Stimulated activated effector memory CD8-positive, alpha-beta T cell treated with anti-CD3 and anti-CD28 coated beads, Interleukin-12 subunit alpha, Interleukin-12 subunit beta, amount 100 ng/mL, for 72 hours (primary cell): ENCODE results near the gene NDFIP1.
"Not testable (repeated sequence)": the region's sequence is repeated elsewhere in the genome, so short reads cannot be mapped to it uniquely, and the experiment has no call there.

ENCODE experiments used
- ATAC-seq: fragments of 150-1000 bp; cut with Tn5 transposase; 2 replicates; pipeline ENCODE4 v1.10.0; 2021
- DNase-seq, 2 donors: peaks; one replicate each; pipeline ENCODE4 v3.0.0; 2021 to 2022; ENCODE audit warnings: low spot score in 2 of 2
- H3K27ac Mint-ChIP-seq: one replicate; pipeline ENCODE4 v1.8.0; 2022; ENCODE audit warnings: mild to moderate bottlenecking, mixed read lengths
- H3K36me3 Mint-ChIP-seq: one replicate; pipeline ENCODE4 v1.8.0; 2022; ENCODE audit warnings: mild to moderate bottlenecking, mixed read lengths
- H3K4me1 Mint-ChIP-seq: one replicate; pipeline ENCODE4 v1.8.0; 2022; ENCODE audit warnings: mixed read lengths
- H3K4me3 Mint-ChIP-seq: one replicate; pipeline ENCODE4 v1.8.0; 2022; ENCODE audit warnings: mild to moderate bottlenecking, mixed read lengths
- H3K9me3 Mint-ChIP-seq: one replicate; pipeline ENCODE4 v1.8.0; 2022; ENCODE audit warnings: mixed read lengths

Gene NDFIP1

DNA sequence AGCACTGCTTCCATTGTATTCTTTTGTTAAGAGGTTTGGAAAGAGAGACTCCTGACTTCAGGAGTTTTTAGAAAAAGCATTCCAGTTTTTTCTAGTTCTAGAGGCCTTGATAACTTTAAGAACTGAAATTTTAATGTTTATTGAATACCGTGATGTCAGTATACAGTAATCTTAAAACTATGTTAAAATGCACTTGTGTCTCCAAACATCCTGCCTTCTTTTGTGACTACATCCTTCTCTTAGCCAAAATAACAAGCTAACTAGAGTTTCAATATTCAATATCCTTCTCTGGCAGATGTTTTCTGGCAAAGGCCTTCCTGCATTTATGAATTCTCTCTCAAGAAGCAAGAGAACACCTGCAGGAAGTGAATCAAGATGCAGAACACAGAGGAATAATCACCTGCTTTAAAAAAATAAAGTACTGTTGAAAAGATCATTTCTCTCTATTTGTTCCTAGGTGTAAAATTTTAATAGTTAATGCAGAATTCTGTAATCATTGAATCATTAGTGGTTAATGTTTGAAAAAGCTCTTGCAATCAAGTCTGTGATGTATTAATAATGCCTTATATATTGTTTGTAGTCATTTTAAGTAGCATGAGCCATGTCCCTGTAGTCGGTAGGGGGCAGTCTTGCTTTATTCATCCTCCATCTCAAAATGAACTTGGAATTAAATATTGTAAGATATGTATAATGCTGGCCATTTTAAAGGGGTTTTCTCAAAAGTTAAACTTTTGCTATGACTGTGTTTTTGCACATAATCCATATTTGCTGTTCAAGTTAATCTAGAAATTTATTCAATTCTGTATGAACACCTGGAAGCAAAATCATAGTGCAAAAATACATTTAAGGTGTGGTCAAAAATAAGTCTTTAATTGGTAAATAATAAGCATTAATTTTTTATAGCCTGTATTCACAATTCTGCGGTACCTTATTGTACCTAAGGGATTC, 43.1 kb downstream of the NDFIP1 start:
- H3K9me3 Mint-ChIP-seq = no peaks in the 10 kb centered on the region
- H3K27ac Mint-ChIP-seq = no peak overlapping the region
- ATAC-seq (no peak), DNase-seq (peak; percentile 18 to 70)
- peaks cover 50% of the 10 kb centered on the region for H3K36me3 Mint-ChIP-seq
- no peak overlapping the region for H3K4me3 Mint-ChIP-seq
- no peaks in the 10 kb centered on the region for H3K4me1 Mint-ChIP-seq

DNA sequence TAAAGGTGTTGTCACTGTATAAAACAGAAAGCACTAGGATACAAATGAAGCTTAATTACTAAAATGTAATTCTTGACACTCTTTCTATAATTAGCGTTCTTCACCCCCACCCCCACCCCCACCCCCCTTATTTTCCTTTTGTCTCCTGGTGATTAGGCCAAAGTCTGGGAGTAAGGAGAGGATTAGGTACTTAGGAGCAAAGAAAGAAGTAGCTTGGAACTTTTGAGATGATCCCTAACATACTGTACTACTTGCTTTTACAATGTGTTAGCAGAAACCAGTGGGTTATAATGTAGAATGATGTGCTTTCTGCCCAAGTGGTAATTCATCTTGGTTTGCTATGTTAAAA, 43.8 kb downstream of the NDFIP1 start:
- ATAC-seq (no peak), DNase-seq (no peak)
- Mint-ChIP-seq H3K9me3 (no peaks in the 10 kb centered on the region), H3K36me3 (peaks cover 50% of the 10 kb centered on the region), H3K27ac (no peak overlapping the region), H3K4me1 (no peaks in the 10 kb centered on the region), H3K4me3 (no peak overlapping the region)

DNA sequence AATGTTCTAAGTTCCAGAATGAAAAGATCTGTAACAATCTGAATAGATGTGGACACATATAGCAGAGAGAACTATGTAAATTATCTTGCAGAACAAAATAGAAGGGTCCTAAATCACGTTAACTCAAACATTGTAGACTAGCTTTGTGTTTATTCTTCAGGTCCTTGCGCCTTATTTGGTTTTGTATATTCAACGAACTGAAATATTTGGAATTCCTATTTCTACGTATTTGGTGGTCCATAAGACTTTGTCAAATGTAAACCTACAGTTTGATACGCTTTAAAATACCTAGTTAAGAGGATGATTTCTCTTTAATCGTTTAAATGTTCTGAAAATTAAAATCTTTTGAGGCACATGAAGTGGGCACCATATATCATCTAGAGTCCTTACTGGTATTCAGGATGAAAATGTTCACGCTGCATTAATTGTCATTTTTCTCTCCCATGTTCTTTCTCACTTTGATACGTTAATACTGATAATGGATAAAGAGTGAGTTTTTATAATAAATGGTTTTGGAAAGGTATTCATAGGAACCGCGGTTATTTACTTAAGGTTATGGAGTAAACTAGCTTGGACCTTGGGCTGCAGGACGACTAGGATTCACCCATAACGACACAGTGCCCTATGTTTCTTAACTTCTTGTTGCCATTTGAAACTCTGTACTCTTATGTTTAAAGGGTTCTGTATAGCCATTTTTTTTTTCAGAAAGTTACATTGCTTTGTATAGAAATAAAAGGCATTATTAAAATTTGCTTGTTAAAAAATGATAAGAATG, 45.3 kb downstream of the NDFIP1 start:
- DNase-seq (no peak), ATAC-seq (no peak)
- Mint-ChIP-seq H3K27ac (no peak overlapping the region), H3K4me3 (no peak overlapping the region), H3K9me3 (no peaks in the 10 kb centered on the region), H3K36me3 (peaks cover 62% of the 10 kb centered on the region), H3K4me1 (no peaks in the 10 kb centered on the region)

DNA sequence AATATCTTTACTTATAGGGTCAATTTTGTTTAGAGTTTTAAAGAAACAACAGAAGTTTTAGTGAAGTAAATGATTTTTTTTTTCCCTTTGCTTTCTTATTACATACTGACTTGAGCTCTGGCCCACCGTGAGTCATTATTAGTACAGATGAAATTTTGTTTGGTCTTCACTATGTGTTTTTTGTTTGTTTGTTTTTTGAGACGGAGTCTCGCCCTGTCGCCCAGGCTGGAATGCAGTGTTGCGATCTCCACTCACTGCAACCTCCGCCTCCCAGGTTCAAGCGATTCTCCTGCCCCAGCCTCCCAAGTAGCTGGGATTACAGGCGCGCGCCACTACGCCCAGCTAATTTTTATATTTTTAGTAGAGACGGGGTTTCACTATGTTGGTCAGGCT, 45.9 kb downstream of the NDFIP1 start:
- DNase-seq, H3K9me3 Mint-ChIP-seq, H3K27ac Mint-ChIP-seq, H3K4me3 Mint-ChIP-seq, H3K4me1 Mint-ChIP-seq, ATAC-seq: not testable (repeated sequence)
- H3K36me3 Mint-ChIP-seq = peaks cover 63% of the 10 kb centered on the region

DNA sequence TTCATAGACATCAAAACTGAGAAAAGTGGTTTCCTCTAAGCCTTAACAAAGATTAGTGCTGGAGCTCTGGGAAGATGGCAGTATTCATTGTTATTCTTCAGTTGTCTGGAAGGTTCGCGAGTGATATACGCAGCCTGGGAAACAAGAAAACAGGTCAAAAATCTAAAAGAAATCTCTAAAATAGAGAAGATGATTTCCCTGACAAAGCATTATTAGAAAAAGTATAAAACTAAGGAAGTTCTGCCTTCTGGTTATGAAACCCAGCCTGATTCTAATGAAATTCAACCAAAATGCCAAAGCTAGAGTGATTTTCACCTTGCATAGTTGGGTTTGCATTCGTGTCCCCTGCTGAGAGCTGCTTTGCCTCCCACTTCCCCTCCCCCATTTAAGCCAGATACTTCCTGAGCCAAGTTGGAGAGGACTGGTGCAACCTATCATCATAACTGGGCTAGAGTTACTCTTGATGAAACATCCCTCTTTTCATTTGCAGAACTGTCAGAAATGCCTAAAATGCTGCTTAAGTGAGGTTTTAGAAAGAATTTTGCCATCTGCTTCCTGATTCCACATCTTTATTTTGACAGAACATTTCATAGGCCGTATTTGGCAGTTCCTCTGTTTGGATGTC, 48.4 kb downstream of the NDFIP1 start:
- peaks cover 56% of the 10 kb centered on the region for H3K36me3 Mint-ChIP-seq
- no peak overlapping the region for H3K4me3 Mint-ChIP-seq
- ATAC-seq (no peak), DNase-seq (no peak)
- no peaks in the 10 kb centered on the region for H3K9me3 Mint-ChIP-seq
- no peaks in the 10 kb centered on the region for H3K4me1 Mint-ChIP-seq
- H3K27ac Mint-ChIP-seq = no peak overlapping the region

DNA sequence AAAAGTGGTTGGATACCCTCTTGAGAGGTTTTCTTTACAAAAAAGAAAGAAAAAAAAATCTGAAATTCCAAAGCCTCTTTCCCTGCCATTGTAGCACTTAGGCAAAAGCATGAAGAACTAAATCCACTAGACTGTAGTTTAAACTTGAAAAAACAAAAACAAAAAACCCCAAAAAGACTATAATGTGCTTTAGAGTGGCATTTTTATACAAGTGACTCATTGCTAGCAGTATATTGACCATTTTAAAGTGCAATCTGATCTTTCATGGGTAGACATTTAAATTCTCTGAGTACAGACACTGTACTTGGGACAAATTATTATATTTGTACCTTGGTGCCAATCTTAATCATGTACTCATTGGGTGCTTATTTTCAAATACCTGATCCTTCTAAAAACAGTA, 50.8 kb downstream of the NDFIP1 start:
- Mint-ChIP-seq H3K9me3 (no peaks in the 10 kb centered on the region), H3K27ac (no peak overlapping the region), H3K36me3 (peaks cover 38% of the 10 kb centered on the region), H3K4me1 (no peaks in the 10 kb centered on the region), H3K4me3 (no peak overlapping the region)
- DNase-seq (no peak), ATAC-seq (no peak)

DNA sequence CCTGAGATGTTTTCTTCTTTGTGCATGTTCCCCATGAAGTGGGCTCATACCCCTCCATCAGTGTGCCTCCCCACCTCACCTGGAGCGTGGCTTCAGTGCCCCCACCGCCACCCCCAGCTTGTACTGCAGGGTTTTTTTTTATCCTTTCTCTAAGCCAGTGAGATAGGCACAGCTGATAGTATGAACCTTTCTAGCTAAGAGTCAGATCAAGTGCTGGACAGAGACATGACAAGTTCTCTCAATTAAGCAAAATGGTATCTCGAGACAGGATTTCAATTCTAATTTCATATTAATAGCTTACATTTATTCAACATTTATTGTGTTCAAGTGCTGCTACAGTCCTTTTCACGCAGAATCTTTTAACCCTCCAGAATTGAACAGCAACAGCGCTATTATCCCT, 55.7 kb downstream of the NDFIP1 start:
- no peak overlapping the region for H3K4me3 Mint-ChIP-seq
- H3K36me3 Mint-ChIP-seq = peaks cover 9% of the 10 kb centered on the region
- H3K9me3 Mint-ChIP-seq = no peaks in the 10 kb centered on the region
- ATAC-seq = no peak
- no peaks in the 10 kb centered on the region for H3K4me1 Mint-ChIP-seq
- peak overlapping the region; percentile 24 for H3K27ac Mint-ChIP-seq
- no peak for DNase-seq

DNA sequence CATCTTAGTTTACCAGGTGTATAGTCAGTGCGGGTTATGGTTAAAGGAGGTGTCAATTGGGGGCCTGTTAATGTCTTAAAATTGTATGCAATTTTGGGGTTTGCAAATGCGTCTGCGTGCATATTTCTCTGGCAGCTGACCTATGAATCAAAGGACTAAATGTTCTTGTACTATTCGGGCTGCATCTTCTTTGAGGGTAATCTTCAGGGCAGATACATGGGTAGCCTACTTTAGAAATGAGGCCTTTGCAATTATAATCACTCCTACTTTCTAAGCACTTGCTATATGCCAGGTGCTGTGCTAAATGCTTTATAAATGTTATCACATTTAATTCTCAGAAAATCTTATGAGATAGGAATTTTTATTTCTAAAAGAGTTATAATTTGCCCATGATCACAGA, 58.2 kb downstream of the NDFIP1 start:
- H3K4me1 Mint-ChIP-seq = no peaks in the 10 kb centered on the region

DNA sequence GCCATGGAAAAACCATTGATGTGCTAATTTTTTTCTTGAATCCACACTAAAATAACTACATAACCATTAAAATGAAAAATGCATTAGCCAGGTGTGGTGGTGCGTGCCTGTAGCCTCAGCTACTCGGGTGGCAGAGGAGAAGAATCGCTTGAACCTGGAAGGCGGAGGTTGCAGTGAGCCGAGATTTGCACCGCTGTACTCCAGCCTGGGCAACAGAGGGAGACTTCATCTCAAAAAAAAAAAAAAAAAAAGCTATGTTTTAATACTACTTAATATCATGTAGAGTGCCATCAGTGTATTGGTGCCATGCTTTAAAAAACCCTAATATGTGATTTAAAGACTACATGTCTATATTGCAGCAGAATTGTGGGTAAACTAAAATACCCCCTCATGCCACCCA, 58.9 kb downstream of the NDFIP1 start:
- Mint-ChIP-seq H3K36me3 (peaks cover 9% of the 10 kb centered on the region), H3K9me3 (no peaks in the 10 kb centered on the region), H3K27ac (no peak overlapping the region), H3K4me1 (no peaks in the 10 kb centered on the region), H3K4me3 (no peak overlapping the region)
- DNase-seq (no peak), ATAC-seq (no peak)

More for the DNA sequence above, 58.2 kb downstream of the NDFIP1 start:
- H3K27ac Mint-ChIP-seq = no peak overlapping the region
- DNase-seq (no peak), ATAC-seq (no peak)
- no peak overlapping the region for H3K4me3 Mint-ChIP-seq
- peaks cover 9% of the 10 kb centered on the region for H3K36me3 Mint-ChIP-seq
- no peaks in the 10 kb centered on the region for H3K9me3 Mint-ChIP-seq

DNA sequence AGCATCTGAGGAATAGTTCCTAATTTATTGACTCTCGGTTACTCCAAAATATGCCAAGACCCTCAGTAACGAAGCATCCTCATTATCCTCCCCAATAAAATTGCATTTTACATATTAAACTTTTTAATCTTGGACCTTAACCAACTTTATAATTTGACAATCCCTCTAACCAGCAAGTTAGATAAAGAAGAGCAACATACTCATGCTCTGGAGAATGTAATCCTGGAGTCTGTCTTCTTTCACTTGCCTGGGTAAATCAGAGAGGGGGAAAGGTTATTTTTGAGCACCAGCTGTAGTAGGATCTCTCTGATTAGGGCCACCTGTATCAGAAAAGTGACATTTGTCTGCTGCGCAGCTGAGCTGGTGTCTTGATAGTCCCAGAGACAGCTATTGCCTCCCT, 59.8 kb downstream of the NDFIP1 start:
- no peak for DNase-seq
- Mint-ChIP-seq H3K36me3 (peaks cover 9% of the 10 kb centered on the region), H3K9me3 (no peaks in the 10 kb centered on the region), H3K27ac (no peak overlapping the region), H3K4me1 (no peaks in the 10 kb centered on the region), H3K4me3 (no peak overlapping the region)
- ATAC-seq = no peak

DNA sequence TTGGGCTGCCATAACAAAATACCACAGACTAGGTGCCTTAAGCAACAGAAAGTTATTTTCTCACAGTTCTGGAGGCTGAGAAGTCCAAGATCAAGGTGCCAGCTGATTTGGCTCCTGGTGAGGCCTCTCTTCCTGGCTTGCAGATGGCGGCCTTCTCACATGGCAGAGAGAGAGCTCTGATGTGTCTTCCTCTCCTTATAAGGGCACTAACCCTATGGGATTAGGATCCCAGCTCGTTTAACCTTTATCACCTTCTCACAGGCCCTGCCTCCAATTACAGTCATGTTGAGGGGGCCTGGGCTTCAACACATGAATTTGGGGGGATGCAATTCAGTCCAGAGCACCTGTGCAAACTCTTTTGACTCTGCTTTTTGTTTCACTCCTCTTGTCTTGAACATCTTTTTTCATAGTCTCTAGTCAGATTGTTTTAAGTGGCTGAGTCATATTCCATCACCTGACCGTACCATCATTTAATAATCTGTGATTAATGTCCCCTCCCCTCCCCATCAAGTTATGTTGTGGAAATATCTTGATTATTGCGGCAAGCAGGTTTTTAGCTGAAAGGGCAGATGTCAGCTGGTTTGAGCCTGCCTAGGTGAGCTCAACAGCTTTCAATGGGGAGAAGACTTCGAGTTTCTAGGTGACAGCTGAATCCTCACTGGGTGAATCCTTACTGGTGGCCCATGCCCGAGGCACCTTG, 61.8 kb downstream of the NDFIP1 start:
- Mint-ChIP-seq H3K9me3 (no peaks in the 10 kb centered on the region), H3K36me3 (no peaks in the 10 kb centered on the region), H3K4me1 (no peaks in the 10 kb centered on the region), H3K27ac (no peak overlapping the region), H3K4me3 (no peak overlapping the region)
- DNase-seq (no peak), ATAC-seq (no peak)

DNA sequence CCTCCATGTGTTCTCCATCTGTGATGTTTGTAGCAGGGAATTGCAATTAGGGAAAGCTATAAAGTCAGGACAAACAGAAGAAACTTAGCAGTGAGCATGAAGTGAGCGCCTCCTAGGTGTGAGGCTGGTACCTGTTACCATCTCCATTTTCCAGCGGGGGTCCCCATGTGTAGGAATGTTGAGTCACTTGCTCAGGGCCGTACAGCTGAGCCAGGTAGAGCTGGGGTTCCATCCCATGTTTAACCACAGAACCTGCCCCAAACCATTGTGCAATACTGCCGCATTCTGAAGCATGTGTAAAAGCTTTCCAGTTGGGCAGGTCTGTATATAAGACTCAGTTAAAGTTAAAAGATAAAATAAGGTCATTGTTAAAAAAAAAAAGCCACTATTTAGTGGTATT, 62.7 kb downstream of the NDFIP1 start:
- ATAC-seq = no peak
- Mint-ChIP-seq H3K27ac (no peak overlapping the region), H3K36me3 (no peaks in the 10 kb centered on the region), H3K9me3 (no peaks in the 10 kb centered on the region), H3K4me3 (no peak overlapping the region), H3K4me1 (no peaks in the 10 kb centered on the region)
- no peak for DNase-seq

DNA sequence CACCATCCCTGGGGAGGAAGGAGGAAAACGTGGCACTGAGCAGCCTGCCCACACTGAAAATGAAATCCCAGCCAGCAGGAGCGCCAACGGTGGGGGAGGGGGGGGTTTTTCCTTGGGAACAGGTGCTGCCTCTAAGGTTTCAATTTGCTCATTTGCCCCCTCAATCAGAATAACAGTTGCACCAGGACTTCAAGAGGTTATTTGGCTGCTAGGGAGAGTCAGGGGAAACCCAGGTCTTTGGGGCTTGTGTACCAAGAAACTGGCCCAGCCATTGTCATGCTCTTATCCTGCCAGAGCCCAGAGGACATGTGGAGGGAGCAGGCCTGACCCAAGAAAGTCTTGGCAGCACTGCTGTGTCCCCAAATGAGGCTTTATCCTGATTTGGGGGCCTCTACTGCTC, 66.5 kb downstream of the NDFIP1 start:
- no peak for DNase-seq
- H3K36me3 Mint-ChIP-seq = no peaks in the 10 kb centered on the region
- H3K27ac Mint-ChIP-seq = no peak overlapping the region
- no peaks in the 10 kb centered on the region for H3K4me1 Mint-ChIP-seq
- H3K9me3 Mint-ChIP-seq = no peaks in the 10 kb centered on the region
- no peak overlapping the region for H3K4me3 Mint-ChIP-seq
- ATAC-seq = no peak

DNA sequence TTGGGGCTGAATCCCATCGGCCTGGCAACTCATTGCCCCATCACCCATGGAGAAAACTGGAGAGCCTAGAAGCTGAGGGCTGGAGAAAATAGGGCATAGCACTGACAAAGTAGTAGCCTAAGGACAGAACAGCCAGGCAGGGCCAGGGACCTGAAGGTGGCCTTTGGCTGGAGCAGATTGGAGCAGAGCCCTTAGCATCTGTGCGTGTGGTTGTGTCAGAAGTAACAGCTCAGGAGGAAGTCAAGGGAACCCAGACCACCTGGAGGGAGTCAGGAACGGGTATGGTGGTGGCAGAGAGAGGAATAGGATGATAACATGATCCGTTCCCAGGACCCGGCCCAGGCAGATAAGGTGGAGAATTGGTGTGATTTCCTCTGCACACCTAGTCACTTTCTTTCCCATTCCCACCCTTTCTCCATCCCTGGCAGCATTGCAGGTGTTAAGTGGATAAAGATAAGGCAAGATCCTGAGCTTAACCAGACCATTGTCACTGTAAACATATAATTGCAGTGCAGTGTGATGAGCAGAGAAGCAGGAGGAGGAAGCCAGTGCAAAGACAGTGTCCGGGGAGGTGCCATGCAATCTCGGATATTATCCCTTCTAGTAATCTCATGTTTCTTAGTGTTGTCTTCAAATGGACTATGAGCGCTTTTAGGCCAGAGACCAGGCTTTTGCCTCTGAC, 67.0 kb downstream of the NDFIP1 start:
- no peaks in the 10 kb centered on the region for H3K4me1 Mint-ChIP-seq
- ATAC-seq (no peak), DNase-seq (no peak)
- H3K27ac Mint-ChIP-seq = no peak overlapping the region
- H3K9me3 Mint-ChIP-seq = no peaks in the 10 kb centered on the region
- H3K4me3 Mint-ChIP-seq = no peak overlapping the region
- no peaks in the 10 kb centered on the region for H3K36me3 Mint-ChIP-seq

DNA sequence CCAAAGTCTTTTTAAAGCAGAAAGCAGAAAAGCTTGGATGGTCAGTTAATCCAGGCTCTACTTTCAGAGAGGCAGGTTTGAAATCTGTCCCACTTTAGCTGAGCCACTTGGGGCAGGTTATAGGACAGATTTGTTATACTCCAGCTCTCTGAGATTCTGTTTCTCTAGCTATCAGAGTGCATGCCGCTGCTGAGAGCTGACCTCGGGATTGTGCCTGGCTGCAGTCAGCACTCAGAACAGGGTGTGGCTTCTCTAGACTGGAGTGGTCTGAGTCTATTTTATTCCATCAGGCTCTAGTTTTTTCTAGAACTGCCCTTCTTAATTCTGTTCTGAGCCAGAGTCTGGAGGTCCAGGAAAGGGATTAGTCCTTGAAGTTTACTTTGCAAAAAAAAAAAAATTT, 67.7 kb downstream of the NDFIP1 start:
- no peak for DNase-seq
- Mint-ChIP-seq H3K27ac (no peak overlapping the region), H3K4me3 (no peak overlapping the region), H3K4me1 (no peaks in the 10 kb centered on the region), H3K9me3 (no peaks in the 10 kb centered on the region), H3K36me3 (no peaks in the 10 kb centered on the region)
- ATAC-seq = no peak
